Panc1 (cell line): Measurements from ENCODE around the gene MRPS27. TPM values are rescaled to one million over a fixed set of nuclear protein-coding genes. Genes with fewer than 3 reads are reported as not detected.

Source experiments
- ATAC-seq: fragments of 200-7000 bp; cut with Tn5 transposase; 2 replicates; pipeline ENCODE4 v1.9.1; 2020; ENCODE audit warnings: mild to moderate bottlenecking, moderate library complexity
- BruUV-seq: library from RNA; stranded (reverse); fragments of 400-500 nt; replicated peaks from 2 replicates; lab custom pipeline; 2021; lab: Mats Ljungman, UMichigan
- CTCF ChIA-PET: fragments of 300-600 bp; sonication (Branson Sonifier 250); formaldehyde crosslinking; loops from one replicate; lab custom pipeline; 2022; ENCODE audit warnings: antibody characterized with exemption; lab: Charles Lee
- POLR2A ChIA-PET: fragments of 300-600 bp; sonication (Branson Sonifier 250); formaldehyde crosslinking; loops from one replicate; lab custom pipeline; 2022; ENCODE audit warnings: antibody characterized with exemption; lab: Charles Lee
- DNase-seq: peaks from one replicate; pipeline ENCODE4 v3.0.0-alpha.2; 2010; ENCODE audit warnings: low read depth, low spot score
- H3K27ac ChIP-seq: 2 replicates; pipeline ENCODE4 v1.5.1; 2011; ENCODE audit warnings: mild to moderate bottlenecking, low read length, inconsistent platforms
- H3K27me3 ChIP-seq: fragments of 200-500 bp; sonication (Bioruptor generic); 2 replicates; pipeline ENCODE4 v1.6.0; 2014; ENCODE audit warnings: low read length, inconsistent platforms; ENCODE audit not compliant: control insufficient read depth, insufficient read depth
- H3K36me3 ChIP-seq: fragments of 200-500 bp; sonication (Bioruptor generic); 2 replicates; pipeline ENCODE4 v1.5.1; 2014; ENCODE audit warnings: inconsistent platforms, mild to moderate bottlenecking, low read length, moderate library complexity; ENCODE audit not compliant: control insufficient read depth, insufficient read depth
- H3K4me1 ChIP-seq: 2 replicates; pipeline ENCODE4 v1.5.1; 2011; ENCODE audit warnings: inconsistent platforms, mild to moderate bottlenecking, low read length, moderate library complexity; ENCODE audit not compliant: control insufficient read depth, insufficient read depth
- H3K4me3 ChIP-seq, 2 experiments: 2 replicates each; pipeline ENCODE4 v1.5.1; 2011 to 2012; ENCODE audit warnings: low read depth in 2 of 2, low read length in 2 of 2, mild to moderate bottlenecking in 2 of 2, inconsistent platforms in 1 of 2, moderate library complexity in 1 of 2
- H3K9me3 ChIP-seq: fragments of 200-500 bp; sonication (Bioruptor generic); 2 replicates; pipeline ENCODE4 v1.5.1; 2014; ENCODE audit warnings: low read depth, mild to moderate bottlenecking, inconsistent platforms, low read length, moderate library complexity; ENCODE audit not compliant: control insufficient read depth, insufficient read depth
- CTCF ChIP-seq: fragments of 450-650 bp; IDR thresholded peaks from 2 replicates; pipeline ENCODE4 v1.5.1; 2017; ENCODE audit warnings: mild to moderate bottlenecking
- POLR2AphosphoS5 ChIP-seq: IDR thresholded peaks from 2 replicates; pipeline ENCODE4 v1.6.1; 2012; ENCODE audit warnings: mild to moderate bottlenecking, low read depth, low read length, moderate library complexity
- REST ChIP-seq, 2 experiments: IDR thresholded peaks; 2 replicates each; pipeline ENCODE4 v1.6.1; 2011 to 2012; ENCODE audit warnings: low read depth in 2 of 2, control low read depth in 1 of 2, low read length in 1 of 2, mild to moderate bottlenecking in 1 of 2, moderate library complexity in 1 of 2; ENCODE audit not compliant: insufficient read depth in 1 of 2
- SIN3A ChIP-seq: IDR thresholded peaks from 2 replicates; pipeline ENCODE4 v1.6.1; 2012; ENCODE audit warnings: low read depth, mild to moderate bottlenecking, low read length, moderate library complexity, borderline replicate concordance; ENCODE audit not compliant: insufficient read depth
- TCF7L2 ChIP-seq: IDR thresholded peaks from 2 replicates; pipeline ENCODE4 v1.6.1; 2011; ENCODE audit warnings: mild to moderate bottlenecking, low read depth, low read length, inconsistent platforms
- in situ Hi-C: cut with HindIII; loops from 2 replicates; pipeline ENCODE4 v1.10.0; 2016; ENCODE audit warnings: low sequenced_read_pairs, low pct_unique_long_range_greater_than_20kb
- intact Hi-C: fragments of 100-400 bp; cut with micrococcal nuclease; formaldehyde crosslinking; loops from one replicate; pipeline ENCODE4 v1.10.0; 2022; ENCODE audit not compliant: unreplicated experiment
- total RNA-seq: library from RNA; stranded (reverse); gene quantifications from one replicate; pipeline ENCODE4 v1.2.1, GENCODE V29; 2021; ENCODE audit not compliant: unreplicated experiment

The MRPS27 gene
- total RNA-seq, 1 experiment from 2014 or later = 67.2 TPM

- POLR2A ChIA-PET = no interaction called here
- Histone ChIP-seq H3K36me3 (peaks cover 2% of the 10 kb centered on the region), H3K4me1 (no peaks in the 10 kb centered on the region), H3K27me3 (no peaks in the 10 kb centered on the region), H3K27ac (no peak overlapping the region), H3K4me3 (no peak overlapping the region), H3K9me3 (no peaks in the 10 kb centered on the region)
- DNase-seq = no peak
- TF ChIP-seq CTCF = no peak
- TF ChIP-seq SIN3A = no peak
- TF ChIP-seq TCF7L2 = no peak
- no peak for TF ChIP-seq REST (IDR thresholded peaks at IDR 0.05; ENCODE audit: insufficient read depth in 1 of 2, low read depth in 2 of 2, low read length in 1 of 2)
- TF ChIP-seq POLR2AphosphoS5 = no peak
- CTCF ChIA-PET = no interaction called here
- in situ Hi-C loops (no loop called here), intact Hi-C loops (no loop called here)
- no peak for ATAC-seq
- BruUV-seq = no TSS peak
These were observed 10.7 kb upstream of the MRPS27 start for GRCh38 chr5:72330712-72331111.

GRCh38 chr5:72328172-72328571, 8.1 kb upstream of the MRPS27 start:
- TF ChIP-seq TCF7L2 (no peak), REST (IDR thresholded peaks at IDR 0.05; ENCODE audit: insufficient read depth in 1 of 2, low read depth in 2 of 2, low read length in 1 of 2) (no peak), SIN3A (no peak), CTCF (no peak), POLR2AphosphoS5 (no peak)
- POLR2A ChIA-PET = no interaction called here
- H3K9me3 ChIP-seq = no peaks in the 10 kb centered on the region
- DNase-seq (no peak), ATAC-seq (no peak)
- no peak overlapping the region for H3K27ac ChIP-seq
- no peaks in the 10 kb centered on the region for H3K27me3 ChIP-seq
- in situ Hi-C loops = no loop called here
- CTCF ChIA-PET = no interaction called here
- BruUV-seq = no TSS peak
- intact Hi-C loops = no loop called here
- no peaks in the 10 kb centered on the region for H3K4me1 ChIP-seq
- H3K4me3 ChIP-seq = no peak overlapping the region
- H3K36me3 ChIP-seq = peaks cover 2% of the 10 kb centered on the region
